HG03066 (cell line): ENCODE data around the gene OR4X2.
"Not testable (repeated sequence)": the region's sequence is repeated elsewhere in the genome, so short reads cannot be mapped to it uniquely, and the experiment has no call there.

Source experiments
- ATAC-seq: cut with Tn5 transposase; IDR thresholded peaks from one replicate; pipeline ENCODE4 v1.9.1; 2021; ENCODE audit warnings: low read depth; ENCODE audit not compliant: unreplicated experiment

OR4X2 gene

DNA sequence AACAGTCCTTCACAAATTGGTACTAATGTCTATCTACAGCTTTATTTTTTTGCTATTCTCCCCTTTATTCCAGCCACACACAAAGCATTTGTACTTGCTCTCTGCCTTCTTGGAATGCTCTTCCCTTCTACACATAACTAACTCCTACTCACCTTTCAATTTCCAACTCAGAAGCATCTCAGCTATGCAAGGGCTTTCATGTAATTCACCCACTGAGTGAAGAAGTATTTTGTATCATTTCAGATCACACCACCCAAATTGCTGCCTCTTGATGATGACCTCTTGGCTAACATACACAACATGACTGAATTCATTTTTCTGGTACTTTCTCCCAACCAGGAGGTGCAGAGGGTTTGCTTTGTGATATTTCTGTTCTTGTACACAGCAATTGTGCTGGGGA, at the start of gene OR4X2:
TSS of gene OR4X2 (plus strand) at position 301 of the 400 bp plus-strand sequence. CDS start at position 301, 0 bp downstream.
- ATAC-seq = no peak

DNA sequence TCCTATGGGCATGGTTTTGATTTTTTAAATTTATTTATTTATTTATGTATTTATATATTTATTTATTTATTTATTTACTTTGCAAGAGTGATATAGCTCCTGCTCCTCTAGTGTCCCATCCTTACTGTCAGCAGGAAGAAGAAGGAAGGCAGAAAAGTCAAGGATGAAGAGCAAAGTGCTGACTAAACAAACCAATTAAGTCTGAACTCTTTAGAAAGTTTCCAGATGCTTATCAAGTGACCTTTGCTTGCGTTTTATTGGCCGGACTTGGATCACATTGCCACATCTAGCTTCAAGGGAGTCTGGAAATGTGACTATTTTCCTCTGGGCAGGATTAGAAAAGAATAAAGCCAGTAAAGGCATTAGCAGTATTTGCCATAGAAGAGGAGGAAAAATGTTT, 37.0 kb upstream of the OR4X2 start:
- ATAC-seq = no peak

GRCh38 chr11:48210052-48210451, 34.9 kb upstream of the OR4X2 start:
- ATAC-seq = no peak

GRCh38 chr11:48216510-48216909, 28.4 kb upstream of the OR4X2 start, which contains the start of gene OR4B1:
Gene OR4B1 (plus strand): TSS chr11:48216810. CDS start chr11:48216810, 0 bp downstream.
- ATAC-seq = no peak

- no peak for ATAC-seq
Observed at GRCh38 chr11:48228761-48229160, 16.1 kb upstream of the OR4X2 start.

GRCh38 chr11:48230057-48230456, 14.8 kb upstream of the OR4X2 start:
- not testable (repeated sequence) for ATAC-seq

DNA sequence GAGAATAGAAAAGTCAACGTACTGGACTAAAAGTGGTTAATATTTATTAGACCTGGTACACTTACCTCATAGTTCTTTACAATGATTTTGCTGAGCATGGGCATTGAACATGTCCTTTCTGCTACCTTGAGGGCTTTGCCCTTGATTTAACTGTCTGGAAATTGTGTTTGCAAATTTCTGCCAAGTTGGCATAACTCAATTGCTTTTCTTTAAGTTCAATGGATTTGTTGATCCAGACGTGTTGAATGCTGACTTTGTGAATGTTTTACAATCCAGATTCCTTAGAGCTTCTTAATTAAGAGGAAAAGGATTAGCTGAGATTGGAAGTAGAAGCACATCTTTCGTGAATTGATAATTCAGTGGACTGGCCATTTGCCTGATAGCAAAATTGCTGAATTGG, 7.2 kb upstream of the OR4X2 start:
- ATAC-seq = no peak

DNA sequence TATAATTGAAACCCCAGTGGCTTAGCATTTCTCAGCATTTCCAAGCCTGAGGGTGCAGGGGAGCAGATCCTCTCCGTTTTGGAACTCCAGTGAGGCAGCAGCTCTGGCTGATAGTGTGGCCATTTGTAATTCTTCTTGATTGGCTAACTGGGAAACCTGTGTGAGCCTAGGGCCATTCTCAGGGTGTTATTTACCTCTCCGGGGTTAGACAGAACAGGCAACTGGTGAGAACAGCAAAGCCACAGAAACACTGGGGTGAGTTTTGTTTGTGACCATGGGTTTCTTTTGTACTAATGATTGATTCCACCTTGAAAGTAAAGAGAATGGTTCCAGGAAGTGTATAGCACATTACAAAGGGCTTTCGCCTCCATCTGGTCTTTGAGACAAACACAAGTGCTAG, 2.4 kb upstream of the OR4X2 start:
- ATAC-seq = no peak

DNA sequence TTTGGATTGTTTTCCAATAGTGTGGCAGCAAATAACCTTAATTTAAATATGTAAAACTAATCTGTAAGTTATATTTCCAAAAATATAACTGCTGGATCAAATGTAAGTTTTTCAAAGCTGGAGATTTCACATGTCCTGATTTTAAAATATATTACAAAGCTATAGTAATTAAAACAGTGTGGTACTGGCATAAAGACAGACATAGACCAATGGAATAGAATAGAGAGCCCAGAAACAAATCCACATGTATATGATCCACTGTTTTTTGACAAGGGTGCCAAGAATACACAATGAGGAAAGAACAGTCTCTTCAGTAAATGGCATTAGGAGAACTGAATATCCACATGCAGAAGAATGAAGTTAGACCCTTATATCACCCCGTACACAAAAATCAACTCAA, 4.0 kb downstream of the OR4X2 start:
- ATAC-seq = no peak

GRCh38 chr11:48261600-48261999, 16.7 kb downstream of the OR4X2 start:
- no peak for ATAC-seq

DNA sequence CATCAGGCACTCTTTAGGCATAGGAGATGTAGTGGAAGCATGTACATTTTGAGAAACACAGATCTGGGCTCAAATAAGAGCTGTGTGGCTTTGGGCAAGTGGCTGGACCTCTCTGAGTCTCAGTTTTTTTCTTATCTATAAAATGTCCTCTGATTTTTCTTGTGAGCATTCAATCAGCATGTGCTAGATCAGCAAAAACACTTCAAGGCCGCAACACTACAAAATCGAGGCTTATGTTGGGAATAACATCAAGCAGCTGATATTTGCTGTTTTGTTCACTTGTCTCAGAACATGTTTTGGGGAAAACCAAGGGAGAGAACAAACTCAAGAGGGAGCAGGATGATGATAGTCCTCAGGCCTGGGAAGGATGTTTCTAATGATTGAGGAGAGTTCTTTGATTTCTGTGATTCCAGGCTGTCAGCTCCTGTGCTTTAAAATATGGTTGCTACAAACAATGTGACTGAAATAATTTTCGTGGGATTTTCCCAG, 18.6 kb downstream of the OR4X2 start, which contains the start of gene OR4X1:
TSS of gene OR4X1 (plus strand) at position 439 of the 489 bp plus-strand sequence. CDS start at position 439, 0 bp downstream.
- ATAC-seq = no peak

GRCh38 chr11:48270621-48271020, 25.7 kb downstream of the OR4X2 start:
- no peak for ATAC-seq

GRCh38 chr11:48272606-48273005, 27.7 kb downstream of the OR4X2 start:
- ATAC-seq = no peak
